Osteoblast (primary cell): Measurements from ENCODE around the gene NAMPT. TPM values are rescaled to one million over a fixed set of nuclear protein-coding genes. Genes with fewer than 3 reads are reported as not detected.
"Not testable (repeated sequence)": the region's sequence is repeated elsewhere in the genome, so short reads cannot be mapped to it uniquely, and the experiment has no call there.

ENCODE experiments used
- DNase-seq: peaks from one replicate; pipeline ENCODE4 v3.0.0; 2011; ENCODE audit warnings: low spot score, mixed read lengths; ENCODE audit not compliant: insufficient read length; ENCODE audit errors: missing footprints
- H2AFZ ChIP-seq: 2 replicates; pipeline ENCODE4 v1.6.0; 2011; ENCODE audit warnings: mild to moderate bottlenecking, low read length
- H3K27ac ChIP-seq: 2 replicates; pipeline ENCODE4 v1.5.1; 2011; ENCODE audit warnings: mild to moderate bottlenecking, low read depth, low read length, moderate library complexity
- H3K27me3 ChIP-seq: 2 replicates; pipeline ENCODE4 v1.6.0; 2012; ENCODE audit warnings: mild to moderate bottlenecking, control low read depth, inconsistent platforms, low read length, moderate library complexity; ENCODE audit not compliant: insufficient read depth
- H3K36me3 ChIP-seq: 2 replicates; pipeline ENCODE4 v1.5.1; 2011; ENCODE audit warnings: mild to moderate bottlenecking, low read length, control low read depth, moderate library complexity; ENCODE audit not compliant: insufficient read depth
- H3K4me1 ChIP-seq: 2 replicates; pipeline ENCODE4 v1.5.1; 2011; ENCODE audit warnings: mild to moderate bottlenecking, low read length, control low read depth, moderate library complexity; ENCODE audit not compliant: insufficient read depth
- H3K4me2 ChIP-seq: 2 replicates; pipeline ENCODE4 v1.6.0; 2011; ENCODE audit warnings: mild to moderate bottlenecking, low read length; ENCODE audit not compliant: insufficient read depth
- H3K4me3 ChIP-seq: fragments of 200-600 bp; sonication (generic); 3 replicates; pipeline ENCODE4 v1.5.1; 2012; ENCODE audit warnings: mild to moderate bottlenecking, low read length, inconsistent platforms; ENCODE audit not compliant: insufficient read depth
- H3K79me2 ChIP-seq: 2 replicates; pipeline ENCODE4 v1.6.0; 2012; ENCODE audit warnings: mild to moderate bottlenecking, low read length, control low read depth, inconsistent platforms; ENCODE audit not compliant: insufficient read depth
- H3K9me3 ChIP-seq: 2 replicates; pipeline ENCODE4 v1.5.1; 2011; ENCODE audit warnings: low read depth, low read length, control low read depth
- H4K20me1 ChIP-seq: 2 replicates; pipeline ENCODE4 v1.6.0; 2012; ENCODE audit warnings: mild to moderate bottlenecking, low read length, control low read depth; ENCODE audit not compliant: insufficient read depth
- total RNA-seq: library from RNA; depleted of rRNA; stranded (reverse); fragments of >200 nt; gene quantifications from 2 replicates; pipeline ENCODE4 v1.2.3, GENCODE V29; 2012
- TF ChIP-seq, protein P1 (sequence below): IDR thresholded peaks from 2 replicates; pipeline ENCODE4 v1.5.1; 2011; ENCODE audit warnings: mild to moderate bottlenecking, low read depth, low read length, moderate library complexity; ENCODE audit errors: extremely low read depth

Gene NAMPT
- total RNA-seq, 1 donor: 55.0 TPM

DNA sequence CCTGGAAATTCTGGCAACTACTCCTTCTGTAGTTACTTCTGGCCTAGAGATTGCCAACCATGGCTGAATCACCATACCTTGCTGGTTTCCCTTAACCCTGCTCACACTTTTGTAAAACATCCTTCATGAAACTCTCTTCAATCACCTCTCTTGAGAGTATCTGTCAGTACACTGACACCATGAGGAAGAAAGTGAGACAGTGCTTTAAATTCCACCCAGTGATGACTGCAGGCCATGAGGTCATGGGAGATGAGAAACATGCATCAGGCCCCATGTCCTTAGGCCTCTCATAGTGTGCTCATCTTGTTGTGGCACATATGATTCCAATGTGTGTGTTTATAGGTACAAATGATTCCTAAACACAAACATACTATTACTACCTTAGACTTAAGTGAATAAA, 24.6 kb upstream of the NAMPT start:
- Histone ChIP-seq H3K4me3 (no peak overlapping the region), H3K79me2 (no peaks in the 10 kb centered on the region), H3K27ac (no peak overlapping the region), H3K27me3 (no peaks in the 10 kb centered on the region), H2AFZ (no peak overlapping the region), H4K20me1 (no peaks in the 10 kb centered on the region), H3K36me3 (no peaks in the 10 kb centered on the region), H3K9me3 (no peaks in the 10 kb centered on the region), H3K4me1 (peaks cover 3% of the 10 kb centered on the region), H3K4me2 (no peak overlapping the region)
- peak; percentile 5 for DNase-seq
- TF ChIP-seq, protein P1, sequence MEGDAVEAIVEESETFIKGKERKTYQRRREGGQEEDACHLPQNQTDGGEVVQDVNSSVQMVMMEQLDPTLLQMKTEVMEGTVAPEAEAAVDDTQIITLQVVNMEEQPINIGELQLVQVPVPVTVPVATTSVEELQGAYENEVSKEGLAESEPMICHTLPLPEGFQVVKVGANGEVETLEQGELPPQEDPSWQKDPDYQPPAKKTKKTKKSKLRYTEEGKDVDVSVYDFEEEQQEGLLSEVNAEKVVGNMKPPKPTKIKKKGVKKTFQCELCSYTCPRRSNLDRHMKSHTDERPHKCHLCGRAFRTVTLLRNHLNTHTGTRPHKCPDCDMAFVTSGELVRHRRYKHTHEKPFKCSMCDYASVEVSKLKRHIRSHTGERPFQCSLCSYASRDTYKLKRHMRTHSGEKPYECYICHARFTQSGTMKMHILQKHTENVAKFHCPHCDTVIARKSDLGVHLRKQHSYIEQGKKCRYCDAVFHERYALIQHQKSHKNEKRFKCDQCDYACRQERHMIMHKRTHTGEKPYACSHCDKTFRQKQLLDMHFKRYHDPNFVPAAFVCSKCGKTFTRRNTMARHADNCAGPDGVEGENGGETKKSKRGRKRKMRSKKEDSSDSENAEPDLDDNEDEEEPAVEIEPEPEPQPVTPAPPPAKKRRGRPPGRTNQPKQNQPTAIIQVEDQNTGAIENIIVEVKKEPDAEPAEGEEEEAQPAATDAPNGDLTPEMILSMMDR: no peak

DNA sequence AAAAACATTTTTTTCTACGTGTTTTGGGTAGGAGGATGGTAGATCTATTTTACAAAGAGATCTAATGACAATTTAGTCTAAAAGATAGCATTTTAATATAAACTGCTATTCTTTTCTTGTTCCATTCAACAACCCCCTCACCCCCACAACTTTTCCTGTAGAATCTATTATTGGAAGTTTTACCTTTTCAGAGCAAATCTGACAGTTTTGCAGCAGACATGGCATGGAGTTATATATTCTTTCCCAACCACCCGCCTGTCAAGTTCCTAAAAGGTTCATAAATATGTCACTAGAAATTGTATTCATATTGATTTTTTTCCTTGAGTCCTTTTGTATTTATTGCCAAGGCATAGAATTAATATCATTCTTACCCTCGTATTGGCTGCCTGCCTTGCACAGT, 21.5 kb upstream of the NAMPT start:
- H3K36me3 ChIP-seq: no peaks in the 10 kb centered on the region
- TF ChIP-seq, protein P1: no peak
- H3K4me1 ChIP-seq: no peaks in the 10 kb centered on the region
- no peak overlapping the region for H3K27ac ChIP-seq
- no peaks in the 10 kb centered on the region for H3K9me3 ChIP-seq
- no peak overlapping the region for H3K4me2 ChIP-seq
- H2AFZ ChIP-seq: no peak overlapping the region
- H3K27me3 ChIP-seq: no peaks in the 10 kb centered on the region
- H3K4me3 ChIP-seq: no peak overlapping the region
- no peaks in the 10 kb centered on the region for H4K20me1 ChIP-seq
- DNase-seq: no peak
- no peaks in the 10 kb centered on the region for H3K79me2 ChIP-seq

DNA sequence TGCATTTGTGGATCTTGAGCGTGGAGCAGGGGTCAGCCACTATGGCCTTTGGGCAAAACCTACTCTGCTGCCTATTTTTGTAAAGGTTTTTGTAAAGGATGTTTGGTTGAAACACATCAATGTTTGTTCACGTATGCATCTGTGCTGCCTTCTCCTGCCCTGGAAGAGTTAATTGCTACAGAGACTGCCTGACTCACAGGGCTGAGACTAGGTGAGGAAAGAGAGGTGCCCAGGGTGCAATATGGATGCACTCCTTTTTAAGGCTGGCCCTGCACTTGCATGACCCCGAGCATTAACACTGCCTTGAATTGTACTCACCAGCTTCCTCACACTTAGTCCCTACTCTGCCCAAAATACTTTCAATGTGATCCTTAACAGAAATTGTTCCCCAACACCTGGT, 20.9 kb upstream of the NAMPT start:
- Histone ChIP-seq H2AFZ (no peak overlapping the region), H3K4me2 (no peak overlapping the region), H3K79me2 (no peaks in the 10 kb centered on the region), H4K20me1 (no peaks in the 10 kb centered on the region), H3K27me3 (no peaks in the 10 kb centered on the region), H3K4me1 (no peaks in the 10 kb centered on the region), H3K27ac (no peak overlapping the region), H3K4me3 (no peak overlapping the region), H3K9me3 (no peaks in the 10 kb centered on the region), H3K36me3 (no peaks in the 10 kb centered on the region)
- TF ChIP-seq, protein P1: no peak
- DNase-seq: no peak

DNA sequence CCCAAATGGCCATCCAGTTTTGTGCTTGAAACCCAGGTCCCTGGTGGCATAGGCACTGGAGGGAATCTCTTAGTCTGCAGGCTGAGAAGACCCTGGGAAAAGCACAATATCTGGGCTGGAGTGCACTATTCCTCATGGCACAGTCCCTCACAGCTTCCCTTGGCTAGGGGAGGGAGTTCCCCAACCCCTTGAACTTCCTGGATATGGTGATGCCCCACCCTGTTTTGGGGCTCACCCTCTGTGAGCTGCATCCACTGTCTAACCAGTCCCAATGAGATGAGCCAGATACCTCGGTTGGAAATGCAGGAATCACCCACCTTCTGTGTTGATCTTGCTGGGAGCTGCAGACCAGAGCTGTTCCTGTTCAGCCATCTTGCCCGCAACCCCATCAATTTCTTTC, 19.8 kb upstream of the NAMPT start:
- Histone ChIP-seq H3K9me3 (no peaks in the 10 kb centered on the region), H3K79me2 (no peaks in the 10 kb centered on the region), H3K27ac (no peak overlapping the region), H3K4me2 (no peak overlapping the region), H2AFZ (no peak overlapping the region), H3K4me1 (no peaks in the 10 kb centered on the region), H3K27me3 (no peaks in the 10 kb centered on the region), H3K36me3 (no peaks in the 10 kb centered on the region), H4K20me1 (no peaks in the 10 kb centered on the region), H3K4me3 (no peak overlapping the region)
- no peak for DNase-seq
- TF ChIP-seq, protein P1: no peak

DNA sequence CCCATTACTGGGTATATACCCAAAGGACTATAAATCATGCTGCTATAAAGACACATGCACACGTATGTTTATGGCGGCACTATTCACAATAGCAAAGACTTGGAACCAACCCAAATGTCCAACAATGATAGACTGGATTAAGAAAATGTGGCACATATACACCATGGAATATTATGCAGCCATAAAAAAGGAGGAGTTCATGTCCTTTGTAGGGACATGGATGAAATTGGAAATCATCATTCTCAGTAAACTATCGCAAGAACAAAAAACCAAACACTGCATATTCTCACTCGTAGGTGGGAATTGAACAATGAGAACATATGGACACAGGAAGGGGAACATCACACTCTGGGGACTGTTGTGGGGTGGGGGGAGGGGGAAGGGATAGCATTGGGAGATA, 13.8 kb upstream of the NAMPT start:
- not testable (repeated sequence) for H3K79me2 ChIP-seq, H2AFZ ChIP-seq, H3K27me3 ChIP-seq, H3K27ac ChIP-seq, H3K4me1 ChIP-seq, H3K9me3 ChIP-seq, DNase-seq, H3K4me3 ChIP-seq, H4K20me1 ChIP-seq, H3K4me2 ChIP-seq, H3K36me3 ChIP-seq

DNA sequence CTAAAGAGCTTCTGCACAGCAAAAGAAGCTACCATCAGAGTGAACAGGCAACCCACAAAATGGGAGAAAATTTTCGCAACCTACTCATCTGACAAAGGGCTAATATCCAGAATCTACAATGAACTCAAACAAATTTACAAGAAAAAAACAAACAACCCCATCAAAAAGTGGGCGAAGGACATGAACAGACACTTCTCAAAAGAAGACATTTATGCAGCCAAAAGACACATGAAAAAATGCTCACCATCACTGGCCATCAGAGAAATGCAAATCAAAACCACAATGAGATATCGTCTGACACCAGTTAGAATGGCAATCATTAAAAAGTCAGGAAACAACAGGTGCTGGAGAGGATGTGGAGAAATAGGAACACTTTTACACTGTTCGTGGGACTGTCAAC, 13.4 kb upstream of the NAMPT start:
- not testable (repeated sequence) for H2AFZ ChIP-seq, H3K27ac ChIP-seq, H3K4me2 ChIP-seq, H3K36me3 ChIP-seq, H3K27me3 ChIP-seq, H4K20me1 ChIP-seq, H3K79me2 ChIP-seq, DNase-seq, H3K9me3 ChIP-seq, H3K4me1 ChIP-seq, H3K4me3 ChIP-seq
